ENCODE measurements around the gene COG8. TPM values are rescaled to one million over a fixed set of nuclear protein-coding genes. Genes with fewer than 3 reads are reported as not detected.

COG8 gene
- total and polyA plus RNA-seq, 2 of the 8 experiments (the other 6 are each of a cell fraction or from before 2014, with no cell fraction given): 49.1 to 55.6 TPM

DNA sequence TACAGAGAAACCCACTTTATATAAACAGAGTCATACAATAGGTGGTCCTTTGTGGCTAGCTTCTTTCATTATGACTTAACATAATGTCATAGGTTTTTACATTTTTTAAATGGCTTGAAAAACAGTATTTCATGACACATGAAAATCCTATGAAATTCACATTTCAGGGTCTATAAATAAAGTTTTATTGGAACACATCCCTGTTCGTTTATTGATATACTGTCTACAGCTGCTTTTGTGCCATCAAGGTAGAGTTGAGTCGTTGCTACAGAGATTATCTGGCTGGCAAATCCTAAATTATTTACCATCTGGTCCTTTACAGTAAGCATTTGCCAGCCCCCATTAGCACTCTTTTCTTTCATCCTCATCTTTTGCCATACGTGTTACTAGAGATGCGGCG lies 25.9 kb downstream of the COG8 start:
- H2BK15ac ChIP-seq (ENCODE audit: low read length): no peak overlapping the region
- H3K79me1 ChIP-seq (ENCODE audit: low read depth, low read length): no peaks in the 10 kb centered on the region; the same call in 1 of the 2 replicates
- H2BK20ac ChIP-seq (ENCODE audit: low read length): no peak overlapping the region
- H3K4me1 ChIP-seq (replicated peaks in 1 of 4; ENCODE audit: control insufficient read depth in 3 of 4, insufficient read depth in 4 of 4, low read length in 3 of 4): peaks cover 0 to 4% (median 3%) of the 10 kb centered on the region in 4 experiments; a peak in 4 of 7 replicates
- no peak for DNase-seq (ENCODE audit: low read depth in 1 of 2, low spot score in 2 of 2)
- no peak overlapping the region for H3K4me2 ChIP-seq (ENCODE audit: insufficient read depth in 1 of 2, low read depth in 2 of 2, low read length in 2 of 2)
- H4K20me1 ChIP-seq (replicated peaks in 1 of 2; ENCODE audit: control insufficient read depth in 1 of 2, insufficient read depth in 2 of 2, low read length in 2 of 2): peaks cover 6 to 10% of the 10 kb centered on the region in 2 experiments
- WGBS, 2 experiments (ENCODE audit: extremely low coverage in 1 of 2, insufficient coverage in 1 of 2, insufficient read length in 1 of 2, insufficient replicate concordance in 2 of 2, low coverage in 1 of 2, low lambda C conversion rate in 2 of 2, missing lambda C conversion rate in 1 of 2): 88% methylated on average over 5 of the region's 5 CpGs; no CpG with 5 or more reads in 1 of the 2 experiments
- 0 out of 2 replicates have a peak, but pooled peaks cover 3% of the 10 kb centered on the region for H3K23me2 ChIP-seq (ENCODE audit: low read depth, low read length)
- H2BK12ac ChIP-seq (ENCODE audit: low read depth, low read length): no peak overlapping the region
- no peak overlapping the region for H4K5ac ChIP-seq (ENCODE audit: insufficient read length, low read depth, low read length)
- H3K4ac ChIP-seq (replicated peaks; ENCODE audit: insufficient read length, low read depth, low read length): no peak overlapping the region
- peaks cover 0 to 15% of the 10 kb centered on the region in 2 experiments; a peak in 1 of 4 replicates for H3K79me2 ChIP-seq (ENCODE audit: control insufficient read depth in 1 of 2, insufficient read depth in 2 of 2, low read length in 2 of 2)
- no peak overlapping the region for H3K56ac ChIP-seq (replicated peaks; ENCODE audit: insufficient read length, low read depth, low read length)
- POLR2A ChIA-PET (ENCODE audit: partially characterized antibody): interaction anchor here (24.8 kb wide), 1 partner anchor 23 kb away, joined by 497 read pairs; the partner anchor contains the start of genes COG8, NIP7, PDF and TMED6
- no peak overlapping the region for H3K27ac ChIP-seq (ENCODE audit: low read depth, low read length)
- no peaks in the 10 kb centered on the region for H3K9me3 ChIP-seq (ENCODE audit: insufficient read depth in 2 of 2, low read depth in 1 of 2, low read length in 1 of 2)
- no peak overlapping the region for H2BK120ac ChIP-seq (replicated peaks; ENCODE audit: low read depth, low read length)
- H3K14ac ChIP-seq (ENCODE audit: insufficient read length): no peak overlapping the region
- no peak for FAIRE-seq
- no peak overlapping the region for H3K4me3 ChIP-seq (ENCODE audit: extremely low read depth in 1 of 4, insufficient read depth in 2 of 4, low read depth in 3 of 4, low read length in 4 of 4)
- H3K18ac ChIP-seq (ENCODE audit: extremely low read depth, low read length): no peak overlapping the region
- no peak overlapping the region for H2AK5ac ChIP-seq (ENCODE audit: low read depth, low read length)
- no peak overlapping the region for H2BK5ac ChIP-seq (ENCODE audit: low read depth, low read length)
- H3K9ac ChIP-seq (replicated peaks in 1 of 4; ENCODE audit: extremely low read depth in 1 of 4, low read depth in 3 of 4, low read length in 3 of 4): no peak overlapping the region
- peaks cover 6 to 10% (median 9%) of the 10 kb centered on the region in 4 experiments; a peak in 5 of 8 replicates for H3K36me3 ChIP-seq (ENCODE audit: control insufficient read depth in 2 of 4, insufficient read depth in 4 of 4, low read length in 3 of 4)
- H4K91ac ChIP-seq (replicated peaks; ENCODE audit: insufficient read length, low read length): no peak overlapping the region
- no peak overlapping the region for H2AFZ ChIP-seq (ENCODE audit: low read length)
- H3K23ac ChIP-seq (ENCODE audit: insufficient read length): no peak overlapping the region
- no peaks in the 10 kb centered on the region for H3K27me3 ChIP-seq (replicated peaks in 1 of 4; ENCODE audit: control insufficient read depth in 3 of 4, extremely low read depth in 1 of 4, insufficient read depth in 3 of 4, low read length in 3 of 4)
- CTCF ChIA-PET (ENCODE audit: partially characterized antibody): no interaction called here
- H4K8ac ChIP-seq (ENCODE audit: extremely low read depth, insufficient read depth, low read length): no peak overlapping the region
- no peak for TF ChIP-seq JUN (IDR thresholded peaks at IDR 0.05; ENCODE audit: low read depth, low read length)
- no peak for TF ChIP-seq CTBP2 (IDR thresholded peaks at IDR 0.05; ENCODE audit: borderline replicate concordance, insufficient read depth, insufficient read length, low read length)
- TF ChIP-seq CHD2 (IDR thresholded peaks at IDR 0.05; ENCODE audit: low read length): no peak
- no peak for TF ChIP-seq SIN3A (conservative IDR thresholded peaks at IDR 0.05 in 1 of 2, IDR thresholded peaks at IDR 0.05 in 1 of 2; ENCODE audit: low read depth in 1 of 2, low read length in 2 of 2)
- no peak for TF ChIP-seq MAFK (IDR thresholded peaks at IDR 0.05; ENCODE audit: low read depth, low read length)
